Measurements from ENCODE around the gene SCARB1.
A peak's percentile ranks its signal among the peaks of the same experiment; 100 is the strongest.

The SCARB1 gene

DNA sequence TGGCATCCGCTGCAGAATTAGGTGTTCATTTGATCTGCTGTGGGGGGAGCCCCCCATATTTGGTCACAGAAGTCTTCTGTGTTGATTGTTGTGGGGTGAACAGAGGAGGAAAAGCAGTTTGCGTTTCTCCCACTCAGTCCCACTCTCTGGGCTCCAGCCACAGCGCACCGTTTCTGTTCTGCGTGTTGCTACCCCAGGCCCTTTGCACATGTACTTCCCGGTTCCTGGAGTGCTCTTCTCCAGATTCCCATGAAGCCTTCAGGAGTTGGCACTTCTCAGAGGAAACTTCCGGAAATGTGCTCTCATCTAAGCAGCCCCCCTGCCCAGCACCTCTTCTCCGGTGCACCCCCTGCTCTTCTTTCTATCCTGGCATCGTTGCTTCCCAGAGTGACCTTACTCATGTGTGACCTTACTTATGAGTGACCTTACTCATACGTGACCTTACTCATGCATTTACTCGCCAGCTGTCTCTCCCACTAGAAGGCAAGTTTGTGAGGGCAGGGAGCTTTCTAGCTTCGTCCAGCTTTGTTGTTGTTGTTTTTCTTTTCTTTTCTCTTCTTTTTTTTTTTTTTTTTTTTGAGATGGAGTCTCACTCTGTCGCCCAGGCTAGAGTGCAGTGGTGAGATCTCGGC lies 93.7 kb downstream of the SCARB1 start:
- DNase-seq = no peak

- DNase-seq = no peak
Observed at GRCh38 chr12:124769163-124769530, 94.5 kb downstream of the SCARB1 start.

GRCh38 chr12:124768452-124769162 lies 95.1 kb downstream of the SCARB1 start:
- DNase-seq = no peak

- DNase-seq = peak; percentile 84
Observed at GRCh38 chr12:124767066-124767821, 96.4 kb downstream of the SCARB1 start.

DNA sequence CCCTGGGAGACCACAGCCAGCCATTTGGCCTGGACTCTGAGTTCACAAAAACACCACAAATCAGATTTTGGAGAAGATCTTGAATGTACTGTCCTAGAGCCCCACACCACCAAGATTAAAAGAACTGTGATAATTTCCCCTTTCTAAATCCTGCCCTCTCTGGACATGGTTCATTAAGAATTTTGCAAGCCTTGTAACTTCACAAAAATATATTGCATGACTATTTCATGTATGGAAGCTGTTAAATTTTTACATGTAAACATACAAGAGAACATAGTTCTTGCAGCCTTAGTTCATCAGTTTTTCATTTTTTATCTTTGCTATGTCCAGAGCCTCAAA lies 97.0 kb downstream of the SCARB1 start:
- no peak for DNase-seq

- DNase-seq = no peak
Observed at GRCh38 chr12:124765581-124766489, 97.8 kb downstream of the SCARB1 start.

GRCh38 chr12:124764870-124765580 lies 98.6 kb downstream of the SCARB1 start:
- no peak for DNase-seq

- no peak for DNase-seq
Observed at GRCh38 chr12:124764451-124764850, 99.2 kb downstream of the SCARB1 start.

GRCh38 chr12:124763594-124763979 lies 100.1 kb downstream of the SCARB1 start:
- no peak for DNase-seq

DNA sequence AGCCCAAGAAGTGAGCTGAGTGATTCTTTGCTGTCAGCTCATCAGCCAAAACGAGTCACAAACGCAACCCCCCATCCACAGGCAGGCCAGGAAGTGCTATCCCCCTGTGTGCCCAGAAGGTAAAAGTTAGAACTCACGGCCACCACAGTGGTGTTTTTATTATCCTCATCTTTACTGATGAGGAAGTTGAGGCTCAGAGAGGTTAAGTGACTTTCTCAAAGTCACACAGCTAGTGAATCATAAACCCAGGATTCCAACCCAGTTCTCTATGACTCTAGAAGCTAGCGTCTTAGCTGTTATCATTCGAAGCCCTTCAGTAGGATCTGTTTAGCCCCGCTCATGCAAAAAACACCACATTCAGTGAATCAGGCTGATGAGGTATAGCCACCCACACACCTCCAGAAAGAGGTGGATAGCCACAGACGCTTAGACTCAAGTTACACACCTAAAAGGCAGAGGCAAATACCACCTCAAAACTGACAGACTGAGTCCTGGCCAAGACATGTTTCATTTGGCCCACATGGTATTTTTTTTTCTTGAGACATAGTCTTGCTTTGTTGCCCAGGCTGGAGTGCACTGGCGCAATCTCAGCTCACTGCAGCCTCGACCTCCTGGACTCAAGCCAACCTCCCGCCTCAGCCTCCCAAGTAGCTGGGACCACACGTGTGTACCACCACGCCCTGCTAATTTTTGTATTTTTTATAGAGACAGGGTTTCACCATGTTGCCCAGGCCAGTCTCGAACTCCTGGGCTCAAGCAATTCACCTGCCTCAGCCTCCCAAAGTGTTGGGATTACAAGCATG lies 100.7 kb downstream of the SCARB1 start:
- no peak for DNase-seq

GRCh38 chr12:124762384-124762783 lies 101.3 kb downstream of the SCARB1 start:
- no peak for DNase-seq

DNA sequence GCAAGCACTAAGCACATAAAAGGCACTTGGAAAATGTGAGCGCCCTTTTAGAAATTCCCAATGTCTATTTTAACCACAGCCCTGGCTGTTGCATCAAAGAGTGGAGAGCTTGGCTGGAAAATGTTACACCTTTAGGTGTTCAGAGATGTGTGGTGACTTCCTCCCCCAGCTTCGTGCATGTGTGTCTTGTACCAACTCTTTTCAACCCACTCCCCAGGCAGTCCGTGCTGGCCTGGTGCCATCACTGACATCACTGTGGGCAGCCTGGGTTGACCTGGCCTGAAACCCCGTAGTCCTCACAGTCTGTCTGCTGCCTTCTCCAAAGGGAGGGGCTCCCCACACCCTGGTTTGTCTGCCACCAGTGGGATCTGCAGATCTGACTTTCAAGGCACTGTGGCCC lies 101.8 kb downstream of the SCARB1 start:
- DNase-seq = no peak

DNA sequence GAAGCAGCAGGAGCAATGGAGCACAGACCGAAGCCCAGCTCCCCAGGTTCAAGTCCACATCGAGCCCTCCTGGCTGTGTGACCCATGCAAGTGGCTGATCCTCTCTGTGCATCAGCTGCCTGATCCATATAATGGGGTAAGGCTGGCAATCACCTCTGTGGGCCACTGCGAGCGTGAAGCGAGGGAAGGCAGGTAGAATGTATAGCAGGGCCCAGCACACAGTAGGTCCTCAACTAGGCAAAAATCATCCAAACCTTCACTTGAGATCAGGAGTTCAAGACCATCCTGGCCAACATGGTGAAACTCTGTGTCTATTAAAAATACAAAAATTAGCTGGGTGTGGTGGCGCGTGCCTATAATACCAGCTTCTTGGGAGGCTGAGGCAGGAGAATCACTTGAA lies 102.6 kb downstream of the SCARB1 start:
- no peak for DNase-seq

GRCh38 chr12:124760560-124760959 lies 103.1 kb downstream of the SCARB1 start:
- no peak for DNase-seq

GRCh38 chr12:124759841-124760503 lies 103.7 kb downstream of the SCARB1 start:
- DNase-seq = no peak

DNA sequence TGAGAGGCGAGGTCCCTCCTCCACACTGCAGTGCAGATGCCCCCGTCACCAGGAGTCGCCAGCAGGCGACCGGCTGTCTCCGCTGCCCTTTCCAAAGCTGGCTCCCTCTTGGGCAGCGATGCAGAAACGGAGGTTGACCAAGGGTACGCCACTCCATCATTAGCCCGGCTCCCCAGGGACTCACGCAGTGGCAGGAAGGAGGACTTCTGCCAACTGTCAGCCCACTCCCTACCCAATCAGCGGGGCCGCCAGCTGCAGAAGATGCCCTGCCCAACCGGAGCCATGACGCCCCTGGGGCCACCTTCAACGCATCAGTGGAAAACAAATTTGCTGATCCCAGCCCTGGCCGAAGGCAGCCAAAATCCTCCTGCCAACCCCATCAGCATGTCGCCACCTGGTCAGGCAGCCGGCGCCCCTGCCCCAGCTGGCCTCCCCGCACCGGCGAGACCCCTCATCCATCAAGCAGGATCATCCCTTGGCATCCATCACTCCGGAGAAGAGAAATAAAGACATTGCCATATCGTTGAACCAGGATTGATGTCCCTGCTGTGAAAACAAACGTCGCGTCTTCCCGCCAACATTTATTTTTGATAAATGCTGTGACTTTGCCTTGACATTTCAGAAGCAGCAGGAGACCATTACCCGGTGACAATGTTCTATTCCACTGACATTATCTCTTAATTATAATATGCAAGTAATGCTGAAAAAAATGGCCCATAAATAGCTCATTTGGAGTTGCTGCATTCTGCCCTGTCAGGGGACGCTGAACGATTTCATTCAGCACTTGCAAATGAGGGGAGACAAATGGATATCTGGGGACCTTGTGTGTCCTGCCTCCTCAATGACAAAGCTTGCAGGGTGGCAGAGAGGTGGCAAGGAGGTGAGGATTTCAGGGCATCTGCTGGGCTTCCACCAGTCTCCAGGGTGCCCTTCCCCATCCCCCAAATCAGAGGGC lies 105.1 kb downstream of the SCARB1 start:
- DNase-seq = peak; percentile 22

- no peak for DNase-seq
Observed at GRCh38 chr12:124757329-124757728, 106.3 kb downstream of the SCARB1 start.

DNA sequence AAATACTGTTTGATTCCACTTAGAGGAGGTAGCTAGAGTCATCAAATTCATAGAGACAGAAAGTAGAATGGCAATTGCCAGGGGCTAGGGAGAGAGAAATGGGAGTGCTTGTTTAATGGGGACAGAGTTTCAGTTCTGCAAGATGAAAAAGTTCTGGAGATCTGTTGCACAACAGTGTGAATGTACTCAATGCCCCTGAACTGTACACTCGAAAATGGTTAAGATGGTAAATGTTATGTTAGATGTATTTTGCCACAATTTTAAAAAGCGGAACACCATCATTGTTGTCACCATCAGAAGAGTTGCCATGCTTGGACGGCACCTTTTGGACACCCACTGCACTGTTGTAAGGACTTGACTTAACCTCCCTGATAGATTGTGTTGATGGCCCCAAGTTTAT lies 106.9 kb downstream of the SCARB1 start:
- DNase-seq = no peak

DNA sequence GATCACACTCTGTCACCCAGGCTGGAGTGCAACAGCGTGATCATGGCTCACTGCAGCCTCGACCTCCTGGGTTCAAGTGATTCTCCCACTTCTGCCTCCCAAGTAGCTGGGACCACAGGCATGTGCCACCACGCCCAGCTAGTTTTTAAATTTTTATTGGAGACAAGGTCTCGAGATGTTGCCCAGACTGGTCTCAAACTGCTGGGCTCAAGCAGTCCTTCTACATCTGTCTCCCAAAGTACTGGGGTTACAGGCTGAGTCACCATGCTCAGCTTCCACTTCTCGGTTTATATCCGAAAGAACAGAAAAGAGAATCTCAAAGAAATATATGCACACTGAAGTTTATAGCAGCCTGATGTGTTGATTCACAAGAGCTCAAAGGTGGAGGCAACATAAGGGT lies 107.5 kb downstream of the SCARB1 start:
- DNase-seq = no peak

DNA sequence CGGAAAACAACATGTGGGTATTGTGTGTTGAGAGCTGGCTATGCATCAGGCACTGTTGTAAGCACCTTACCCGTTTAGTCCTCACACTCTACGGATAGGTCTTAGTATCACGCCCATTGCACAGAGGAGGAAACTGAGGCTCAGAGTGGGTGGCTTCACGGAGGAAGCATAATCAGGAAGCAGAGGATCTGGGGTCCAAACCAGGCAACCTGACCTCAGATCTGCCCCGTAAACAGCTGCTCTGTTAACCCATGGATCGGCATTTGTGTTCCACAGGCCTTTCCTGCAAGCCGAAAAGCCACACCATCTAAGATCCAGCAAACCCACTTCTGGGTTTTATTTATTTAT lies 107.9 kb downstream of the SCARB1 start:
- DNase-seq = no peak
